ENCODE data around the gene MYDGF.

MYDGF gene

GRCh38 chr19:4640247-4641000, 29.7 kb downstream of the MYDGF start:
- no peaks in the 10 kb centered on the region for H3K27me3 ChIP-seq (ENCODE audit: insufficient read depth, low read length)
- no peak overlapping the region for H2AFZ ChIP-seq (ENCODE audit: low read length, unreplicated experiment)
- H3K4me1 ChIP-seq (ENCODE audit: control insufficient read depth, insufficient read depth, low read length, unreplicated experiment) = no peaks in the 10 kb centered on the region
- no peaks in the 10 kb centered on the region for H3K36me3 ChIP-seq (ENCODE audit: insufficient read depth, low read length)
- H3K4me3 ChIP-seq (ENCODE audit: low read depth, low read length) = peak overlapping the region; percentile 86
- H3K27ac ChIP-seq (ENCODE audit: low read depth, low read length) = no peak overlapping the region
- no peaks in the 10 kb centered on the region for H3K79me2 ChIP-seq (ENCODE audit: control insufficient read depth, insufficient read depth, low read length, unreplicated experiment)

GRCh38 chr19:4639531-4640246, 30.5 kb downstream of the MYDGF start:
- Histone ChIP-seq H3K4me3 (ENCODE audit: low read depth, low read length) (peak overlapping the region; percentile 86), H2AFZ (ENCODE audit: low read length, unreplicated experiment) (peak overlapping the region; percentile 60), H3K27me3 (ENCODE audit: insufficient read depth, low read length) (no peaks in the 10 kb centered on the region), H3K79me2 (ENCODE audit: control insufficient read depth, insufficient read depth, low read length, unreplicated experiment) (no peaks in the 10 kb centered on the region), H3K27ac (ENCODE audit: low read depth, low read length) (no peak overlapping the region), H3K36me3 (ENCODE audit: insufficient read depth, low read length) (no peaks in the 10 kb centered on the region), H3K4me1 (ENCODE audit: control insufficient read depth, insufficient read depth, low read length, unreplicated experiment) (peaks cover 4% of the 10 kb centered on the region)

- Histone ChIP-seq H3K27me3 (ENCODE audit: insufficient read depth, low read length) (no peaks in the 10 kb centered on the region), H3K4me1 (ENCODE audit: control insufficient read depth, insufficient read depth, low read length, unreplicated experiment) (peaks cover 6% of the 10 kb centered on the region), H3K36me3 (ENCODE audit: insufficient read depth, low read length) (no peaks in the 10 kb centered on the region), H3K4me3 (ENCODE audit: low read depth, low read length) (peak within 1 kb of the TSS; percentile 86), H2AFZ (ENCODE audit: low read length, unreplicated experiment) (peak within 1 kb of the TSS; percentile 60), H3K27ac (ENCODE audit: low read depth, low read length) (no peak within 1 kb of the TSS), H3K79me2 (ENCODE audit: control insufficient read depth, insufficient read depth, low read length, unreplicated experiment) (no peaks in the 10 kb centered on the region)
Observed at GRCh38 chr19:4638828-4639530, 31.2 kb downstream of the MYDGF start, which contains the start of gene TNFAIP8L1. TNFAIP8L1 (plus strand) TSS chr19:4639516; CDS start chr19:4651870, 12,354 bp downstream.

GRCh38 chr19:4638317-4638716, 31.8 kb downstream of the MYDGF start:
- no peaks in the 10 kb centered on the region for H3K27me3 ChIP-seq (ENCODE audit: insufficient read depth, low read length)
- H3K4me3 ChIP-seq (ENCODE audit: low read depth, low read length) = no peak overlapping the region
- no peak overlapping the region for H3K27ac ChIP-seq (ENCODE audit: low read depth, low read length)
- H3K79me2 ChIP-seq (ENCODE audit: control insufficient read depth, insufficient read depth, low read length, unreplicated experiment) = no peaks in the 10 kb centered on the region
- peaks cover 12% of the 10 kb centered on the region for H3K4me1 ChIP-seq (ENCODE audit: control insufficient read depth, insufficient read depth, low read length, unreplicated experiment)
- H2AFZ ChIP-seq (ENCODE audit: low read length, unreplicated experiment) = no peak overlapping the region
- no peaks in the 10 kb centered on the region for H3K36me3 ChIP-seq (ENCODE audit: insufficient read depth, low read length)

GRCh38 chr19:4636761-4637160, 33.4 kb downstream of the MYDGF start:
- no peak overlapping the region for H2AFZ ChIP-seq (ENCODE audit: low read length, unreplicated experiment)
- no peaks in the 10 kb centered on the region for H3K27me3 ChIP-seq (ENCODE audit: insufficient read depth, low read length)
- peaks cover 13% of the 10 kb centered on the region for H3K4me1 ChIP-seq (ENCODE audit: control insufficient read depth, insufficient read depth, low read length, unreplicated experiment)
- H3K36me3 ChIP-seq (ENCODE audit: insufficient read depth, low read length) = no peaks in the 10 kb centered on the region
- H3K79me2 ChIP-seq (ENCODE audit: control insufficient read depth, insufficient read depth, low read length, unreplicated experiment) = no peaks in the 10 kb centered on the region
- H3K27ac ChIP-seq (ENCODE audit: low read depth, low read length) = no peak overlapping the region
- no peak overlapping the region for H3K4me3 ChIP-seq (ENCODE audit: low read depth, low read length)

DNA sequence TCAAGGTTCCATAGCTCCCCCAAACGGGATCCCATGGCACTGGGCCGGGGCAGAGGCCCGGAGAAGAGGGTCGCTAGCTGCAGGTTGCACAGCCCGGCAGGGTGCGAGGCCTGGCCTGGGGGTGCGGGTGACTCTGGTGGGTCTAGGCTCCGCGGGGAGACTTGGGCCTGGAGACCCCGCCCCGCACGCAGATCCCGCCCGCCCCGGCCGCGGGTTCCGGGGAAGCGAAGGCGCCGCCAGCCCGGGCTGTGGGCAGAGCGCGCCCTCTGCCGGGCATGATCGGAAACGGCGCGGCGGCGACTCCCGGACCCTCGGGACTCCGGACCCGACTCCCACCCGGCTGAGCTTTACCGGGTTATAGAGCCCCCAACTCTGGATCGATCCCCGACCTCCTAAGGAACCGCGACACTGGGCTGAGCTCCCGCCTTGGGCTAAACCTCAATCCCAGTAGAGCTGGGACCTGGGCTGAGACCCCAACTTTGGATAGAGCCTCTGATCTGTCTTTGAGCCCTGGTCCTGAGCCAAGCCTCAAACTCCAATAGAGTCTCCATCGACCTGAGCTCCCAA, 33.9 kb downstream of the MYDGF start:
- H3K4me1 ChIP-seq (ENCODE audit: control insufficient read depth, insufficient read depth, low read length, unreplicated experiment) = peaks cover 13% of the 10 kb centered on the region
- H2AFZ ChIP-seq (ENCODE audit: low read length, unreplicated experiment) = no peak overlapping the region
- H3K27ac ChIP-seq (ENCODE audit: low read depth, low read length) = no peak overlapping the region

GRCh38 chr19:4635754-4636116, 34.4 kb downstream of the MYDGF start:
- Histone ChIP-seq H3K27me3 (ENCODE audit: insufficient read depth, low read length) (no peaks in the 10 kb centered on the region), H2AFZ (ENCODE audit: low read length, unreplicated experiment) (no peak overlapping the region), H3K4me3 (ENCODE audit: low read depth, low read length) (peak overlapping the region; percentile 64), H3K27ac (ENCODE audit: low read depth, low read length) (no peak overlapping the region), H3K36me3 (ENCODE audit: insufficient read depth, low read length) (no peaks in the 10 kb centered on the region), H3K4me1 (ENCODE audit: control insufficient read depth, insufficient read depth, low read length, unreplicated experiment) (peaks cover 13% of the 10 kb centered on the region), H3K79me2 (ENCODE audit: control insufficient read depth, insufficient read depth, low read length, unreplicated experiment) (no peaks in the 10 kb centered on the region)

More for the DNA sequence above, 33.9 kb downstream of the MYDGF start:
- Histone ChIP-seq H3K4me3 (ENCODE audit: low read depth, low read length) (peak overlapping the region; percentile 64), H3K27me3 (ENCODE audit: insufficient read depth, low read length) (no peaks in the 10 kb centered on the region), H3K36me3 (ENCODE audit: insufficient read depth, low read length) (no peaks in the 10 kb centered on the region), H3K79me2 (ENCODE audit: control insufficient read depth, insufficient read depth, low read length, unreplicated experiment) (no peaks in the 10 kb centered on the region)

- H3K4me1 ChIP-seq (ENCODE audit: control insufficient read depth, insufficient read depth, low read length, unreplicated experiment) = peaks cover 13% of the 10 kb centered on the region
- H3K27me3 ChIP-seq (ENCODE audit: insufficient read depth, low read length) = no peaks in the 10 kb centered on the region
- no peak overlapping the region for H3K27ac ChIP-seq (ENCODE audit: low read depth, low read length)
- no peaks in the 10 kb centered on the region for H3K79me2 ChIP-seq (ENCODE audit: control insufficient read depth, insufficient read depth, low read length, unreplicated experiment)
- no peak overlapping the region for H3K4me3 ChIP-seq (ENCODE audit: low read depth, low read length)
- no peak overlapping the region for H2AFZ ChIP-seq (ENCODE audit: low read length, unreplicated experiment)
- H3K36me3 ChIP-seq (ENCODE audit: insufficient read depth, low read length) = no peaks in the 10 kb centered on the region
Observed at GRCh38 chr19:4633140-4633967, 36.8 kb downstream of the MYDGF start.

- Histone ChIP-seq H3K27me3 (ENCODE audit: insufficient read depth, low read length) (peaks cover 6% of the 10 kb centered on the region; the same call in 1 of the 2 replicates), H3K79me2 (ENCODE audit: control insufficient read depth, insufficient read depth, low read length, unreplicated experiment) (no peaks in the 10 kb centered on the region), H3K27ac (ENCODE audit: low read depth, low read length) (no peak overlapping the region), H2AFZ (ENCODE audit: low read length, unreplicated experiment) (no peak overlapping the region), H3K36me3 (ENCODE audit: insufficient read depth, low read length) (no peaks in the 10 kb centered on the region), H3K4me1 (ENCODE audit: control insufficient read depth, insufficient read depth, low read length, unreplicated experiment) (no peaks in the 10 kb centered on the region), H3K4me3 (ENCODE audit: low read depth, low read length) (no peak overlapping the region)
Observed at GRCh38 chr19:4624733-4625362, 45.3 kb downstream of the MYDGF start.

Data from ACC112 (cell line).